Keratinocyte (primary cell): ENCODE data around the gene SWT1. TPM values are rescaled to one million over a fixed set of nuclear protein-coding genes. Genes with fewer than 3 reads are reported as not detected.

Experiments used
- DNase-seq: peaks from one replicate; pipeline ENCODE4 v3.0.0-alpha.2; 2011; ENCODE audit warnings: low read depth, missing footprints, low spot score
- FAIRE-seq: peaks from 2 replicates; lab custom pipeline; 2011; peaks lifted over from hg19 to GRCh38; lab: Jason Lieb, UNC
- H2AFZ ChIP-seq: 2 replicates; pipeline ENCODE4 v1.6.0; 2012; ENCODE audit warnings: low read length, control low read depth, inconsistent platforms; ENCODE audit not compliant: control insufficient read depth
- H3K27ac ChIP-seq: 2 replicates; pipeline ENCODE4 v1.5.1; 2011; ENCODE audit warnings: low read length; ENCODE audit not compliant: control insufficient read depth, insufficient read depth
- H3K27me3 ChIP-seq: 3 replicates; pipeline ENCODE4 v1.6.0; 2011; ENCODE audit warnings: low read length; ENCODE audit not compliant: control insufficient read depth, insufficient read depth; ENCODE audit errors: extremely low read depth
- H3K36me3 ChIP-seq, 2 experiments: 2 replicates in 1 of 2; 3 replicates in 1 of 2; pipeline ENCODE4 v1.5.1; 2011; ENCODE audit warnings: low read length in 2 of 2, mild to moderate bottlenecking in 1 of 2; ENCODE audit not compliant: control insufficient read depth in 2 of 2, insufficient read depth in 2 of 2; ENCODE audit errors: extremely low read depth in 1 of 2
- H3K4me1 ChIP-seq: 3 replicates; pipeline ENCODE4 v1.5.1; 2011; ENCODE audit warnings: low read length; ENCODE audit not compliant: control insufficient read depth, insufficient read depth; ENCODE audit errors: extremely low read depth
- H3K4me2 ChIP-seq: 3 replicates; pipeline ENCODE4 v1.6.0; 2011; ENCODE audit warnings: low read depth, low read length; ENCODE audit not compliant: control insufficient read depth, insufficient read depth; ENCODE audit errors: extremely low read depth
- H3K4me3 ChIP-seq, 3 experiments: fragments of 200-600 bp in 1 of 3; sonication (generic) in 1 of 3; 2 replicates in 2 of 3; 3 replicates in 1 of 3; pipeline ENCODE4 v1.5.1; 2011 to 2016; ENCODE audit warnings: low read length in 3 of 3, mild to moderate bottlenecking in 3 of 3, control low read depth in 2 of 3, inconsistent platforms in 1 of 3, low read depth in 1 of 3, mixed read lengths in 1 of 3, mixed run types in 1 of 3, moderate library complexity in 1 of 3; ENCODE audit not compliant: control insufficient read depth in 2 of 3, insufficient read depth in 2 of 3; ENCODE audit errors: extremely low read depth in 1 of 3
- H3K79me2 ChIP-seq: 2 replicates; pipeline ENCODE4 v1.6.0; 2012; ENCODE audit warnings: low read length; ENCODE audit not compliant: control insufficient read depth, insufficient read depth
- H3K9ac ChIP-seq: 3 replicates; pipeline ENCODE4 v1.6.0; 2011; ENCODE audit warnings: low read length; ENCODE audit not compliant: control insufficient read depth, insufficient read depth; ENCODE audit errors: extremely low read depth
- H3K9me1 ChIP-seq: 3 replicates; pipeline ENCODE4 v1.6.0; 2011; ENCODE audit warnings: low read length; ENCODE audit not compliant: control insufficient read depth, insufficient read depth; ENCODE audit errors: extremely low read depth
- H3K9me3 ChIP-seq: 2 replicates; pipeline ENCODE4 v1.5.1; 2012; ENCODE audit warnings: low read depth, low read length; ENCODE audit not compliant: control insufficient read depth
- H4K20me1 ChIP-seq: 3 replicates; pipeline ENCODE4 v1.6.0; 2011; ENCODE audit warnings: low read length; ENCODE audit not compliant: control insufficient read depth, insufficient read depth; ENCODE audit errors: extremely low read depth
- CTCF ChIP-seq, 3 experiments: IDR thresholded peaks in 1 of 3; conservative IDR thresholded peaks in 1 of 3; optimal IDR thresholded peaks in 1 of 3; 2 replicates in 2 of 3; 3 replicates in 1 of 3; pipeline versions ENCODE3 to v1.5.1; 2011; ENCODE audit warnings: low read length in 3 of 3, mild to moderate bottlenecking in 3 of 3, moderate library complexity in 2 of 3, control low read depth in 1 of 3, inconsistent platforms in 1 of 3; ENCODE audit not compliant: insufficient read depth in 2 of 3; ENCODE audit errors: extremely low read depth in 1 of 3
- EZH2 ChIP-seq: IDR thresholded peaks from one replicate; pipeline ENCODE4 v1.6.1; 2012; ENCODE audit warnings: inconsistent platforms, mild to moderate bottlenecking, low read length, moderate library complexity
- dilution Hi-C: fragments of 300-500 bp; cut with MboI; formaldehyde crosslinking; loops from one replicate; pipeline ENCODE4 v1.7.0; 2020; ENCODE audit warnings: low sequenced_read_pairs; ENCODE audit not compliant: extremely low pct_ligation_motif_present
- polyA plus RNA-seq, 5 experiments: library from polyadenylated mRNA; depleted of rRNA in 3 of 5; stranded (reverse) in 3 of 5; stranded (forward) in 1 of 5; unstranded in 1 of 5; fragments of >200 nt; gene quantifications; 1 replicate in 1 of 5; 2 replicates in 3 of 5; 3 replicates in 1 of 5; pipeline versions ENCODE4 v1.2.1 to v1.2.3, GENCODE V29; 2011 to 2012; ENCODE audit warnings: missing spikeins in 2 of 5, low read depth in 1 of 5, low replicate concordance in 1 of 5

SWT1 gene
- polyA plus RNA-seq, 1 donor (not counting 4 experiments of a cell fraction or from before 2014, with no cell fraction given), result 2.9 TPM

- peak overlapping the region in 2 of 3 experiments; percentile 95 to 96 for H3K4me3 ChIP-seq
- H3K79me2 ChIP-seq, result peaks cover 12% of the 10 kb centered on the region
- DNase-seq (no peak), FAIRE-seq (no peak)
- no peak overlapping the region for H2AFZ ChIP-seq
- H3K9me1 ChIP-seq, result no peaks in the 10 kb centered on the region
- peaks cover 0 to 3% of the 10 kb centered on the region in 2 experiments for H3K36me3 ChIP-seq
- H3K9ac ChIP-seq, result no peak overlapping the region
- H3K4me1 ChIP-seq, result peaks cover 6% of the 10 kb centered on the region
- no peaks in the 10 kb centered on the region for H3K9me3 ChIP-seq
- H3K4me2 ChIP-seq, result peak overlapping the region; percentile 89
- peak overlapping the region; percentile 86 for H3K27ac ChIP-seq
- TF ChIP-seq CTCF (optimal IDR thresholded peaks at IDR 0.05 in 1 of 3, IDR thresholded peaks at IDR 0.05 in 1 of 3, conservative IDR thresholded peaks at IDR 0.05 in 1 of 3; ENCODE audit: extremely low read depth in 1 of 3, insufficient read depth in 2 of 3, low read length in 3 of 3) (no peak), EZH2 (no peak)
- H3K27me3 ChIP-seq, result no peaks in the 10 kb centered on the region
- H4K20me1 ChIP-seq, result no peaks in the 10 kb centered on the region
- dilution Hi-C loops, result no loop called here
These were observed 2.0 kb upstream of the SWT1 start for GRCh38 chr1:185154912-185155513.

GRCh38 chr1:185155600-185156287 is 1.2 kb upstream of the SWT1 start:
- FAIRE-seq (no peak), DNase-seq (no peak)
- TF ChIP-seq CTCF (optimal IDR thresholded peaks at IDR 0.05 in 1 of 3, IDR thresholded peaks at IDR 0.05 in 1 of 3, conservative IDR thresholded peaks at IDR 0.05 in 1 of 3; ENCODE audit: extremely low read depth in 1 of 3, insufficient read depth in 2 of 3, low read length in 3 of 3) (no peak), EZH2 (no peak)
- peaks cover 0 to 2% of the 10 kb centered on the region in 2 experiments for H3K36me3 ChIP-seq
- no peaks in the 10 kb centered on the region for H4K20me1 ChIP-seq
- no peaks in the 10 kb centered on the region for H3K9me1 ChIP-seq
- peak overlapping the region; percentile 74 for H2AFZ ChIP-seq
- dilution Hi-C loops, result no loop called here
- H3K9ac ChIP-seq, result peak overlapping the region; percentile 86
- no peaks in the 10 kb centered on the region for H3K9me3 ChIP-seq
- no peaks in the 10 kb centered on the region for H3K27me3 ChIP-seq
- peak overlapping the region; percentile 90 to 96 (median 95) for H3K4me3 ChIP-seq
- H3K79me2 ChIP-seq, result peaks cover 12% of the 10 kb centered on the region
- peak overlapping the region; percentile 86 for H3K27ac ChIP-seq
- H3K4me2 ChIP-seq, result peak overlapping the region; percentile 89
- H3K4me1 ChIP-seq, result peaks cover 6% of the 10 kb centered on the region
